Measurements from ENCODE around the gene SWT1.
A peak's percentile ranks its signal among the peaks of the same experiment; 100 is the strongest.

SWT1 gene

GRCh38 chr1:185334182-185334581 lies 177.2 kb downstream of the SWT1 start:
- Histone ChIP-seq H3K79me1 (replicated peaks; ENCODE audit: low read length, poor library complexity, severe bottlenecking) (no peaks in the 10 kb centered on the region), H2BK12ac (ENCODE audit: low read length in 2 of 2) (no peak overlapping the region), H2AFZ (ENCODE audit: low read depth, low read length) (no peak overlapping the region), H3K14ac (ENCODE audit: low read length in 2 of 2) (no peak overlapping the region), H3K23ac (ENCODE audit: low read length in 2 of 2) (no peak overlapping the region), H3K18ac (ENCODE audit: low read depth in 1 of 2, low read length in 2 of 2) (no peak overlapping the region), H3K27ac (ENCODE audit: low read length, poor library complexity, severe bottlenecking) (no peak overlapping the region), H2BK5ac (ENCODE audit: low read depth, low read length, poor library complexity, severe bottlenecking) (no peak overlapping the region), H3K4ac (ENCODE audit: low read depth in 1 of 2, low read length in 2 of 2) (no peak overlapping the region), H3K36me3 (ENCODE audit: control insufficient read depth in 1 of 2, insufficient read depth in 2 of 2, low read depth in 1 of 2, low read length in 2 of 2) (no peaks in the 10 kb centered on the region), H3K4me2 (ENCODE audit: low read length, poor library complexity, severe bottlenecking) (no peak overlapping the region), H3K4me3 (ENCODE audit: insufficient read depth in 1 of 2, low read depth in 1 of 2, low read length in 2 of 2) (no peak overlapping the region), H2BK15ac (ENCODE audit: low read depth, poor library complexity, severe bottlenecking) (no peak overlapping the region), H3K9me3 (ENCODE audit: control insufficient read depth, low read length) (no peaks in the 10 kb centered on the region), H3K9ac (ENCODE audit: low read length) (no peak overlapping the region), H4K91ac (ENCODE audit: low read length) (no peak overlapping the region), H3K4me1 (ENCODE audit: control insufficient read depth, insufficient read depth, low read depth, low read length) (peaks cover 2% of the 10 kb centered on the region), H2AK5ac (ENCODE audit: low read length, severe bottlenecking) (no peak overlapping the region), H4K8ac (ENCODE audit: low read length) (no peak overlapping the region), H2BK120ac (ENCODE audit: low read depth, low read length) (no peak overlapping the region), H3K27me3 (ENCODE audit: control insufficient read depth in 1 of 2, insufficient read depth in 1 of 2, low read length in 2 of 2) (no peaks in the 10 kb centered on the region)
- 87% methylated on average over 4 of the region's 4 CpGs for WGBS
- DNase-seq: no peak

- peak overlapping the region in 1 of 2 experiments; percentile 30 for H3K18ac ChIP-seq (ENCODE audit: low read depth in 1 of 2, low read length in 2 of 2)
- H2BK12ac ChIP-seq (ENCODE audit: low read length in 2 of 2): no peak overlapping the region
- H2AK5ac ChIP-seq (ENCODE audit: low read length, severe bottlenecking): no peak overlapping the region
- H2AFZ ChIP-seq (ENCODE audit: low read depth, low read length): no peak overlapping the region
- H3K4me3 ChIP-seq (ENCODE audit: insufficient read depth in 1 of 2, low read depth in 1 of 2, low read length in 2 of 2): no peak overlapping the region
- H3K4ac ChIP-seq (ENCODE audit: low read depth in 1 of 2, low read length in 2 of 2): no peak overlapping the region
- peaks cover 2% of the 10 kb centered on the region for H3K4me1 ChIP-seq (ENCODE audit: control insufficient read depth, insufficient read depth, low read depth, low read length)
- H3K27ac ChIP-seq (ENCODE audit: low read length, poor library complexity, severe bottlenecking): no peak overlapping the region
- no peak overlapping the region for H4K8ac ChIP-seq (ENCODE audit: low read length)
- H3K36me3 ChIP-seq (ENCODE audit: control insufficient read depth in 1 of 2, insufficient read depth in 2 of 2, low read depth in 1 of 2, low read length in 2 of 2): no peaks in the 10 kb centered on the region
- no peak overlapping the region for H2BK15ac ChIP-seq (ENCODE audit: low read depth, poor library complexity, severe bottlenecking)
- H3K79me1 ChIP-seq (replicated peaks; ENCODE audit: low read length, poor library complexity, severe bottlenecking): no peaks in the 10 kb centered on the region
- WGBS: 100% methylated on average over 1 of the region's 4 CpGs
- no peak overlapping the region for H2BK5ac ChIP-seq (ENCODE audit: low read depth, low read length, poor library complexity, severe bottlenecking)
- no peak overlapping the region for H2BK120ac ChIP-seq (ENCODE audit: low read depth, low read length)
- H3K23ac ChIP-seq (ENCODE audit: low read length in 2 of 2): no peak overlapping the region
- H4K91ac ChIP-seq (ENCODE audit: low read length): no peak overlapping the region
- no peak overlapping the region for H3K4me2 ChIP-seq (ENCODE audit: low read length, poor library complexity, severe bottlenecking)
- H3K14ac ChIP-seq (ENCODE audit: low read length in 2 of 2): no peak overlapping the region
- H3K9ac ChIP-seq (ENCODE audit: low read length): no peak overlapping the region
- no peaks in the 10 kb centered on the region for H3K9me3 ChIP-seq (ENCODE audit: control insufficient read depth, low read length)
- H3K27me3 ChIP-seq (ENCODE audit: control insufficient read depth in 1 of 2, insufficient read depth in 1 of 2, low read length in 2 of 2): no peaks in the 10 kb centered on the region
- DNase-seq: peak; percentile 22
These were observed 180.3 kb downstream of the SWT1 start for GRCh38 chr1:185337246-185337645.

- H3K18ac ChIP-seq (ENCODE audit: low read depth in 1 of 2, low read length in 2 of 2): peak overlapping the region in 1 of 2 experiments; percentile 37
- H2BK5ac ChIP-seq (ENCODE audit: low read depth, low read length, poor library complexity, severe bottlenecking): no peak overlapping the region
- peak overlapping the region; percentile 75 for H4K8ac ChIP-seq (ENCODE audit: low read length)
- peak overlapping the region; percentile 15 for H2BK120ac ChIP-seq (ENCODE audit: low read depth, low read length)
- peaks cover 2% of the 10 kb centered on the region for H3K4me1 ChIP-seq (ENCODE audit: control insufficient read depth, insufficient read depth, low read depth, low read length)
- no peaks in the 10 kb centered on the region for H3K9me3 ChIP-seq (ENCODE audit: control insufficient read depth, low read length)
- 81% methylated on average over 7 of the region's 8 CpGs for WGBS
- H3K79me1 ChIP-seq (replicated peaks; ENCODE audit: low read length, poor library complexity, severe bottlenecking): no peaks in the 10 kb centered on the region
- H2AFZ ChIP-seq (ENCODE audit: low read depth, low read length): peak overlapping the region; percentile 69
- H4K91ac ChIP-seq (ENCODE audit: low read length): peak overlapping the region; percentile 11
- H3K27ac ChIP-seq (ENCODE audit: low read length, poor library complexity, severe bottlenecking): no peak overlapping the region
- H3K9ac ChIP-seq (ENCODE audit: low read length): no peak overlapping the region
- H3K4me3 ChIP-seq (ENCODE audit: insufficient read depth in 1 of 2, low read depth in 1 of 2, low read length in 2 of 2): no peak overlapping the region
- H2BK15ac ChIP-seq (ENCODE audit: low read depth, poor library complexity, severe bottlenecking): peak overlapping the region; percentile 48
- H3K4me2 ChIP-seq (ENCODE audit: low read length, poor library complexity, severe bottlenecking): no peak overlapping the region
- no peaks in the 10 kb centered on the region for H3K36me3 ChIP-seq (ENCODE audit: control insufficient read depth in 1 of 2, insufficient read depth in 2 of 2, low read depth in 1 of 2, low read length in 2 of 2)
- DNase-seq: peak; percentile 35
- no peaks in the 10 kb centered on the region for H3K27me3 ChIP-seq (ENCODE audit: control insufficient read depth in 1 of 2, insufficient read depth in 1 of 2, low read length in 2 of 2)
- H3K14ac ChIP-seq (ENCODE audit: low read length in 2 of 2): no peak overlapping the region
- peak overlapping the region; percentile 19 to 54 for H3K4ac ChIP-seq (ENCODE audit: low read depth in 1 of 2, low read length in 2 of 2)
- H2AK5ac ChIP-seq (ENCODE audit: low read length, severe bottlenecking): peak overlapping the region; percentile 57
- no peak overlapping the region for H3K23ac ChIP-seq (ENCODE audit: low read length in 2 of 2)
- peak overlapping the region in 1 of 2 experiments; percentile 67 for H2BK12ac ChIP-seq (ENCODE audit: low read length in 2 of 2)
These were observed 182.0 kb downstream of the SWT1 start for GRCh38 chr1:185338719-185339622.

GRCh38 chr1:185341196-185341781 lies 184.3 kb downstream of the SWT1 start:
- Histone ChIP-seq H3K14ac (ENCODE audit: low read length in 2 of 2) (no peak overlapping the region), H4K8ac (ENCODE audit: low read length) (no peak overlapping the region), H3K27ac (ENCODE audit: low read length, poor library complexity, severe bottlenecking) (no peak overlapping the region), H3K23ac (ENCODE audit: low read length in 2 of 2) (no peak overlapping the region), H3K4me3 (ENCODE audit: insufficient read depth in 1 of 2, low read depth in 1 of 2, low read length in 2 of 2) (no peak overlapping the region), H3K9me3 (ENCODE audit: control insufficient read depth, low read length) (no peaks in the 10 kb centered on the region), H3K4ac (ENCODE audit: low read depth in 1 of 2, low read length in 2 of 2) (no peak overlapping the region), H2AFZ (ENCODE audit: low read depth, low read length) (no peak overlapping the region), H3K4me1 (ENCODE audit: control insufficient read depth, insufficient read depth, low read depth, low read length) (peaks cover 2% of the 10 kb centered on the region), H3K9ac (ENCODE audit: low read length) (no peak overlapping the region), H2BK5ac (ENCODE audit: low read depth, low read length, poor library complexity, severe bottlenecking) (no peak overlapping the region), H3K18ac (ENCODE audit: low read depth in 1 of 2, low read length in 2 of 2) (no peak overlapping the region), H3K27me3 (ENCODE audit: control insufficient read depth in 1 of 2, insufficient read depth in 1 of 2, low read length in 2 of 2) (no peaks in the 10 kb centered on the region), H2AK5ac (ENCODE audit: low read length, severe bottlenecking) (no peak overlapping the region), H3K36me3 (ENCODE audit: control insufficient read depth in 1 of 2, insufficient read depth in 2 of 2, low read depth in 1 of 2, low read length in 2 of 2) (no peaks in the 10 kb centered on the region), H4K91ac (ENCODE audit: low read length) (no peak overlapping the region), H2BK120ac (ENCODE audit: low read depth, low read length) (no peak overlapping the region), H2BK12ac (ENCODE audit: low read length in 2 of 2) (no peak overlapping the region), H3K79me1 (replicated peaks; ENCODE audit: low read length, poor library complexity, severe bottlenecking) (no peaks in the 10 kb centered on the region), H2BK15ac (ENCODE audit: low read depth, poor library complexity, severe bottlenecking) (no peak overlapping the region), H3K4me2 (ENCODE audit: low read length, poor library complexity, severe bottlenecking) (no peak overlapping the region)
- DNase-seq: no peak
